Activated CD8-positive, alpha-beta memory T cell treated with anti-CD3 and anti-CD28 coated beads, Interleukin-2, amount 10 ng/mL, durations not matched to agents 7 days and 5 days (primary cell): Measurements from ENCODE around the gene UNC45A. TPM values are rescaled to one million over a fixed set of nuclear protein-coding genes. Genes with fewer than 3 reads are reported as not detected.

Source experiments
- ATAC-seq: fragments of 150-1000 bp; cut with Tn5 transposase; one replicate; pipeline ENCODE4 v1.10.0; 2021; ENCODE audit warnings: moderate library complexity
- CTCF ChIA-PET: fragments of 350-600 bp; sonication (Branson Sonifier 250); formaldehyde crosslinking; loops from one replicate; lab custom pipeline; 2021; ENCODE audit warnings: antibody characterized with exemption; lab: Charles Lee
- DNase-seq: peaks from one replicate; pipeline ENCODE4 v3.0.0-alpha.2; 2020
- H3K27ac Mint-ChIP-seq: one replicate; pipeline ENCODE4 v1.8.0; 2021; ENCODE audit warnings: mild to moderate bottlenecking, mixed read lengths
- H3K27me3 Mint-ChIP-seq: one replicate; pipeline ENCODE4 v1.8.0; 2021; ENCODE audit warnings: mixed read lengths
- H3K36me3 Mint-ChIP-seq: one replicate; pipeline ENCODE4 v1.8.0; 2021; ENCODE audit warnings: mild to moderate bottlenecking, mixed read lengths
- H3K4me1 Mint-ChIP-seq: one replicate; pipeline ENCODE4 v1.8.0; 2021; ENCODE audit warnings: mixed read lengths
- H3K4me3 Mint-ChIP-seq: one replicate; pipeline ENCODE4 v1.8.0; 2021; ENCODE audit warnings: mild to moderate bottlenecking, moderate library complexity, mixed read lengths
- H3K9me3 Mint-ChIP-seq: one replicate; pipeline ENCODE4 v1.8.0; 2022; ENCODE audit warnings: low read depth, mixed read lengths
- total RNA-seq, 2 experiments: library from RNA; stranded (reverse); gene quantifications; one replicate each; pipeline ENCODE4 v1.2.3, GENCODE V29; 2021

Gene UNC45A
- total RNA-seq, 2 experiments from 2014 or later = 76.3 to 84.4 TPM

DNA sequence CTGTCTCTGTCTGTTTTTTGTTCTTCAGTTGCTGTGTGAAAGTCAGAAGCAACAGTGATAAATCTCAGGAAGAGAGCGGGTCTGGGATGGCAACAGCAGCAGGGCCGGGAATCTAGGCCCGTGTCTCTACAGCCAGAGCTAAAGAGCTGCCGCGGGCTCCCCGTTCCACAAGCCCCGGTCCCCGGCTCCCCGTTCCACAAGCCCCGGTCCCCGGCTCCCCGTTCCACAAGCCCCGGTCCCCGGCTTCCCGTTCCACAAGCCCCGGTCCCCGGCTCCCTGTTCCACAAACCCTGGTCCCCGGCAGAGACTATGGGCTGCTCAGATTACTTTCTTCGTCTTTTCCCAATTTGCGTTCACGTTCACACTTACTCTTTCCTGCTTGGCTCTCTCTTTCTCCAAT is 39.1 kb downstream of the UNC45A start:
- Mint-ChIP-seq H3K9me3 (no peaks in the 10 kb centered on the region), H3K36me3 (peaks cover 63% of the 10 kb centered on the region), H3K4me1 (no peaks in the 10 kb centered on the region), H3K4me3 (no peak overlapping the region), H3K27ac (no peak overlapping the region), H3K27me3 (no peaks in the 10 kb centered on the region)
- DNase-seq (no peak), ATAC-seq (no peak)
- CTCF ChIA-PET = no interaction called here

DNA sequence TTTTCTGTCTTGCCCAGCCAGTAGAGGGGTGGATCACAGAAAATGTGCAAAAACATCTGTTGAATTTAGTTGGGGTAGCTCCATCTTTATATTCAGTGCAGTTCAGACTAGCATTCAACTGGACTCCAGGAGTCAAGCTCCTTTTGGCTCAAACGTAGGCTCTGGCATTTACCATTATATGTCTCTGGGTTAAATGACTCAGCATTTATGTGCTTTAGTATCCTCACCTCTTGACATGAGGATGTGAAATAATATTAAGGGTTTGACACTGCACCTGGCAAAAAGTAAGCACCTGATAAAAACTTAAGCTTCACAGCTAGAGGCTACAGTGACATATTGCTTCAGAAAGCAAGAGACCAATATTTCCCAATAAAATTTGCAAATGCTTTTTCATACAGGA is 44.5 kb downstream of the UNC45A start:
- Mint-ChIP-seq H3K9me3 (no peaks in the 10 kb centered on the region), H3K4me3 (no peak overlapping the region), H3K27ac (peak overlapping the region; percentile 45), H3K27me3 (no peaks in the 10 kb centered on the region), H3K4me1 (peaks cover 27% of the 10 kb centered on the region), H3K36me3 (peaks cover 77% of the 10 kb centered on the region)
- CTCF ChIA-PET = interaction anchor here (0.9 to 3.6 kb wide), 5 partner anchors 23 to 70 kb away, joined by 3 to 21 read pairs (median 4); no protein-coding TSS in a partner anchor
- DNase-seq (no peak), ATAC-seq (no peak)

DNA sequence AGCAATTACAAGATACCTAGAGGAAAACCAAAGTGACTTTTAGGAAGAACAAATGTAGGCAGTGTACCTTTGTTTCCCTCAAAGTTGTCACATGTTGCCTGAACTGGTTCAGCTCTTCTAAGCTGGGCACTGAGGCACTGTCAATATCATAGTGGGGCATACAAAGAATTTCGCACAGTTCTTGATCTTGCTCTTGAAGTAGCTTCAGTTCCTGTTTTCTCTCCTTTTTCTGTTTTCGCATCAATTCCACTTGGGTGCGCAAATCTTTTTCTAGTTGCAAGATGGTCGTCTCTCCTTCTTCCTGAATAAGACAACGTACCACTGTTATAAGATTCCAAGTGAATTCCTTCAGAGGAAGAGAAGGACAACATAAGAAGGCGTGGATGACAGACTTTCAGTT is 46.6 kb downstream of the UNC45A start:
- ATAC-seq = no peak

DNA sequence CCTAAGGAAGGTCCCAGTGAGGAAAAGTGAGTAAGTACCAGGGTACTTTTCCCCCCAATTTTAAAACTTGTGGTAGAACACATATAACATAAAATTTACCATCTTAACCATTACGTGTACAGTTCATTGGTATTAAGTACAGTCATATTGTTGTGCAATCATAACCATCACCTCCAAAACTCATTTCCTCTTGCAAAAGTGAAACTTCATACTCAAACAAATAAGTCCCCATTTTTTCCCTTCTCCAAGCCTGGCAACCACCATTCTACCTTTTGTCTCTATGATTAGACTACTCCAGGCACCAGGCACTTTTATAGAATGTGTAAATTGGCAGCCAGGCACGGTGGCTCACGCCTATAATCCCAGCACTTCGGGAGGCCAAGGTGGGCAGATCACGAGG is 47.0 kb downstream of the UNC45A start:
- Mint-ChIP-seq H3K9me3 (no peaks in the 10 kb centered on the region), H3K27me3 (no peaks in the 10 kb centered on the region), H3K4me1 (peaks cover 38% of the 10 kb centered on the region), H3K27ac (peak overlapping the region; percentile 34), H3K36me3 (peaks cover 74% of the 10 kb centered on the region), H3K4me3 (no peak overlapping the region)
- DNase-seq (no peak), ATAC-seq (peak; percentile 12)
- CTCF ChIA-PET = interaction anchor here (1.2 to 1.5 kb wide), 2 partner anchors 11 to 25 kb away, joined by 3 to 4 read pairs; no protein-coding TSS in a partner anchor

More for the DNA sequence above, 46.6 kb downstream of the UNC45A start:
- peaks cover 36% of the 10 kb centered on the region for H3K4me1 Mint-ChIP-seq
- CTCF ChIA-PET = interaction anchor here (0.5 to 1.3 kb wide), 4 partner anchors 17 to 51 kb away, joined by 3 to 4 read pairs (median 4); no protein-coding TSS in a partner anchor
- no peak for DNase-seq
- peak overlapping the region; percentile 4 for H3K27ac Mint-ChIP-seq
- H3K4me3 Mint-ChIP-seq = no peak overlapping the region
- H3K27me3 Mint-ChIP-seq = no peaks in the 10 kb centered on the region
- H3K36me3 Mint-ChIP-seq = peaks cover 73% of the 10 kb centered on the region
- no peaks in the 10 kb centered on the region for H3K9me3 Mint-ChIP-seq

DNA sequence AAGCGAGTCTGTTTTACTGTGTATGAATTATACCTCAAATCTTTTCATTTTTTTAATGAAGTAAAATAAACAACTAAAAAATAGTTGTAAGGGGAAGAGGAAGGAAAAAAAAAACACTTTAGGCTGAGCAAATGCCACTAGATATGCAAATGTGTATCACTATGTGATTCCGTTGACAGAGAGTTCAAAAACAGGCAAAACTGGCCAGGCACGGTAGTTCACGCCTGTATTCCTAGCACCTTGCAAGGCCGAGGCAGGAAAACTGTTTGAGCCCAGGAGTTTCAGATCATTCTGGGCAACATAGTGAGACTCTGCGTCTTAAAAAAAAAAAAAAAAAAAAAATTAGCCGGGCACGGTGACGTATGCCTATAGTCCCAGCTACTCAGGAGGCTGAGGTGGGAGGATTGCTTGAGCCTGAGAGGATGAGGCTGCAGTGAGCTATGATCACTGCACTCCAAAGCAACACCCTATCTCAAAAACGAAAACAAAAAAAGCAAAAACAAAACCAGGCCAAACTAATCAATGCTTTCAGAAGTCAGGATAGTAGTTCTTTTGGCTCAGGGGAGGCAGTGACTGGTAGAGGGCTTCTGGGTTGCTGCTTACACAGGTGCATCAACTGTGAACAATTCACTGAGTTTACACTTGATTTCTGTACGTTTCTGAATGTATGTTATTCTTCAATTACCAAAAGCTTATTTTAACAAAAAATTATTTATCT is 51.9 kb downstream of the UNC45A start:
- Mint-ChIP-seq H3K27me3 (no peaks in the 10 kb centered on the region), H3K9me3 (no peaks in the 10 kb centered on the region), H3K4me1 (peaks cover 63% of the 10 kb centered on the region), H3K4me3 (no peak overlapping the region), H3K36me3 (peaks cover 49% of the 10 kb centered on the region), H3K27ac (no peak overlapping the region)
- DNase-seq (no peak), ATAC-seq (peak; percentile 50)
- CTCF ChIA-PET = interaction anchor here (0.8 to 2.3 kb wide), 7 partner anchors 10 to 46 kb away, joined by 3 to 15 read pairs (median 4); no protein-coding TSS in a partner anchor

DNA sequence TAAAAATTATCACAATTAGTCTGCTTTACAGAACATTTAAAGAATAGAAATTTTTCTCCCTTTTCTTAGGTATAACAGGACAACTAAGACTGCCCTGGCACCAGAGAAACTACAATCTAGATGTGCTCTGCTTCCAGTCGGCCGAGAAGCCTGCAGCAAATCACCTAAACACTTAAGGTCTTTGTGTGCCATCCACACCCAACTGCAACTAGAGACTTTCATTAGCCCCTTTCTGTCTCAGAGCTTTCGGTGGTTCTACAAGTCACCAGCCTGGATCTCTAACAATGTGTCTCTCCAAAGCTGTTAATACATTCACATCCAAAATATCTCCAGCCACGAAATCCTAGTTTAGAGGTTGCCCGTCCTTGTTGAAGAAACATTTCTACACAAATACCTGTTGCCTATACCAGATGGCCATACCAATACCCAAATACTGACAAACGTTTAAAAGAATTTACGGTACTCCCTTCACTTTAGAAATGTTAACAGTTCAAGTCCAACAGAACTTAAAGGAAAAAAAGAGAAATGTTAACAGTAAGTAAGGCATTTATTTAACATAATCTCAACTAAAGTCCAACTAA is 52.6 kb downstream of the UNC45A start:
- DNase-seq (no peak), ATAC-seq (no peak)
- no peaks in the 10 kb centered on the region for H3K9me3 Mint-ChIP-seq
- H3K4me3 Mint-ChIP-seq = no peak overlapping the region
- H3K27me3 Mint-ChIP-seq = no peaks in the 10 kb centered on the region
- H3K4me1 Mint-ChIP-seq = peaks cover 64% of the 10 kb centered on the region
- CTCF ChIA-PET = interaction anchor here (0.8 to 2.3 kb wide), 6 partner anchors 9 to 45 kb away, joined by 3 to 15 read pairs (median 4); no protein-coding TSS in a partner anchor
- peak overlapping the region; percentile 9 for H3K27ac Mint-ChIP-seq
- peaks cover 48% of the 10 kb centered on the region for H3K36me3 Mint-ChIP-seq

DNA sequence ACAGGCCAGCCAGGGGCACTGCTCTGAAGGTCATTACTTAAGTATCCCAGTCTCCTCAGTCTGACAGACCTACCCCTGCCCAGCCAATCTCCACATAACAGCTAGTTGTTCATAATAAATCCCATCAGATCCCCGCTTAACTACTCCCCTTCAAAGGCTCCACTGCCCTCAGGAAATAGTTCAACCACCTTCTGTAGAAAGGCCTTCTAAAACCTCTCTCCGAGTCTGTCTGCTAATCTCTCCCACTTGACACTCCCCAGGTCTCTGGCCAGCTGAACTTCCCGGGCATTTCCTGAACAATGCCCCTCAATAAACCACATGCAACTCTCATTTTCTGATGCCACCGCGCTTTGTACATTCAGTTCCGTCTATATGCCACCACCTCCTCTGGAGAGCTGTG is 53.2 kb downstream of the UNC45A start:
- H3K4me1 Mint-ChIP-seq = peaks cover 64% of the 10 kb centered on the region
- peaks cover 46% of the 10 kb centered on the region for H3K36me3 Mint-ChIP-seq

DNA sequence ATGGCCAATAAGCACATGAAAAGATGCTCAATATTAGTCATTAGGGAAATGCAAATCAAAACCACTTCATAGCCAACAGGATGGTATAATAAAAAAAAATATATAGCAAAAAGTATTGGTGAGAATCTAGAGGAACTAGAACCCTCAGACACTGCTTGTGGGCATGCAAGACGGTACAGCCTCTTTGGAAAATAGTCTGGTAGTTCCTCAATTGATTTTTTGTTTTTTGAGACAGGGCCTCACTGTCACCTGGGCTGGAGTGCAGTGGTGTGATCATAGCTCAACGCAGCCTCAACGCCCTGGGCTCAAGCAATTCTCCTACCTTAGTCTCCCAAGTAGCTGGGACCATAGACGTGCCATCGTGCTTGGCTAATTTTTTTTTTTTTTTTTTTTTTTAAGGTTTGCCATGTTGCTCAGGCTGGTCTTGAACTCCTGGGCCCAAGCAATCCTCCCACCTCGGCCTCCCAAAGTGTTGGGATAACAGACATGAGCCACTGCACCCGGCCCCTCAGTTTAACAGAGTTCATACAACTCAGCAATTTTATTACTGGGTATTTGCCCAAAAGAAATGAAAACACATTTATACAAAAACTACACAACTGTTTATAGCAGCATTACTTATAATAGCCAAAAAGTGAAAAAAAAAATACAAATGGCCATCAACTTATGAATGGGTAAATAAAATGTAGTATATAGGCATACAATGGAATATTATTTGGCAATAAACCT is 54.1 kb downstream of the UNC45A start:
- Mint-ChIP-seq H3K36me3 (peaks cover 42% of the 10 kb centered on the region), H3K9me3 (no peaks in the 10 kb centered on the region), H3K27ac (no peak overlapping the region), H3K27me3 (no peaks in the 10 kb centered on the region), H3K4me1 (peaks cover 59% of the 10 kb centered on the region), H3K4me3 (no peak overlapping the region)
- DNase-seq (no peak), ATAC-seq (no peak)
- CTCF ChIA-PET = no interaction called here

More for the DNA sequence above, 53.2 kb downstream of the UNC45A start:
- DNase-seq (no peak), ATAC-seq (no peak)
- peak overlapping the region; percentile 34 for H3K27ac Mint-ChIP-seq
- no peak overlapping the region for H3K4me3 Mint-ChIP-seq
- H3K9me3 Mint-ChIP-seq = no peaks in the 10 kb centered on the region
- no peaks in the 10 kb centered on the region for H3K27me3 Mint-ChIP-seq
- CTCF ChIA-PET = interaction anchor here (0.9 to 2.3 kb wide), 5 partner anchors 9 to 42 kb away, joined by 3 to 15 read pairs (median 4); no protein-coding TSS in a partner anchor

DNA sequence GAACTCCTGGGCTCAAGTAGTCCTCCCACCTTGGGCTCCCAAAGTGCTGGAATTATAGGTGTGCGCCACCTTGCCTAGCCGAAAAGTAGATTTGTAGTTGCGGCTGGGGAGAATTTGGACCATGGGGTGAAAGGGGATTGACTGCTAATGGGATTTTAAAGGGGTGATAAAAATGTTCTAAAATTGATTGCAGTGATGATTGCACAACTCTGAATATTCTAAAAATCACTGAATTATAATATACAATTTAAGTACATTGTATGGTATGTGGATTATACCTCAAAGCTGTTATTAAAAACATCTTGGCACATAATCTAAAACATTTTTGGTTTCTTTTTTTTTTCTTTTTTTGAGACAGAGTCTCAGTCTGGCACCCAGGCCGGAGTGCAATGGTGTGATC is 55.4 kb downstream of the UNC45A start:
- H3K4me3 Mint-ChIP-seq = no peak overlapping the region
- DNase-seq = no peak
- ATAC-seq = no peak
- peaks cover 54% of the 10 kb centered on the region for H3K4me1 Mint-ChIP-seq
- no peak overlapping the region for H3K27ac Mint-ChIP-seq
- CTCF ChIA-PET = interaction anchor here (0.6 to 1.6 kb wide), 3 partner anchors 34 to 1752 kb away, joined by 3 to 4 read pairs (median 3); no protein-coding TSS in a partner anchor
- H3K36me3 Mint-ChIP-seq = peaks cover 37% of the 10 kb centered on the region
- no peaks in the 10 kb centered on the region for H3K27me3 Mint-ChIP-seq
- H3K9me3 Mint-ChIP-seq = no peaks in the 10 kb centered on the region

DNA sequence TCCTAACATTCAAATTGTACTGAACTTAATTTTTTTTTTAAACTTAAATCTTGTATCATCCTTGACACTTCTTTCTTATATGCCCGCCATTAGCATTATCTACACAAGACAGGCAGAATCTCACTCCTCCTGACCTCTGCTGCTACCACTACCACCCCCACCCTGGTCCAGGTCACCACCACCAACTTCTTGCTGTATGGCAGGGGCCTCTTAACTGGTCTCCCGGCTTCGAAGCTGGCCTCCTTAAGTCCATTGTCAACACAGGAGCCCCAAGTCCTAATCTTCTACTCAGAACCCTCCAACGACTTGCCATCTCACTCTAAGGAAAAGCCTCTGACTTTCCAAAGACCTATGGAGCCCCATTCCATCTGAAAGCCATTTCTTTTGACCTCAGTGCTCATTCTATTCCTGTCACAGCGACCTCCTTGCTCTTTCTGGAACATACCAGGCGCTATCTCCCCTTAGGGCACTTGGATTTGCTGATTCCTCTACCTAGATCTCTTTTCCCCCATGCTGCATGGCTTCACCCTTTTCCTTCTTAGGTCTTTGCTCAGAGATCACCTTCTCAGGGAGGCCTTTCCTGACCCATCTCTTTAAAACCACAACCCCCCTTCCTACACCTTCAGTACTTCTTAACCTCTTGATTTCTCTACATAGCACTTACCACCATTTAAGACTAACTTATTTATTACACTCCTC is 56.7 kb downstream of the UNC45A start:
- peaks cover 57% of the 10 kb centered on the region for H3K4me1 Mint-ChIP-seq
- no peaks in the 10 kb centered on the region for H3K27me3 Mint-ChIP-seq
- ATAC-seq (no peak), DNase-seq (no peak)
- H3K36me3 Mint-ChIP-seq = peaks cover 30% of the 10 kb centered on the region
- peak overlapping the region; percentile 19 for H3K27ac Mint-ChIP-seq
- peak overlapping the region; percentile 6 for H3K4me3 Mint-ChIP-seq
- CTCF ChIA-PET = interaction anchor here (1.6 kb wide), 1 partner anchor 41 kb away, joined by 4 read pairs; no protein-coding TSS in a partner anchor
- H3K9me3 Mint-ChIP-seq = no peaks in the 10 kb centered on the region

DNA sequence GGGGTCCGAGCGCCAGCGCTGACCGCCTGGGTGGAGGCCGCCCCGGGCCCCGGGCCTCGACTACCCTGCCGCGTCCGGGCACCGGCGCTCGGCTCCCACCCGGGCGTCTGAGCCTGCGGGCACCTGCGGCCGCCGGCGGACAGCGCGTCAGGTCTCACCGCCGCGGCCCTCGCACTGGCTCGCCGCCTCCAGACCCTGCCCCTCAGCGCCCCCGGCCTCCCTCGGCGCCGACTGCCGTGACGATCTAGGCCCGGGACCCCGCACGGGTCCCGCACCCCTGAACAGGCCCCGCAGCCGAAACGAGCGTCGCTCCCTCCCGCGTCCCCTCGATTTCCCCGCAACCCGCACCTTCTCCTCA is 59.0 kb downstream of the UNC45A start:
- DNase-seq (peak; percentile 43), ATAC-seq (peak; percentile 10)
- Mint-ChIP-seq H3K4me3 (peak overlapping the region; percentile 98), H3K27me3 (no peaks in the 10 kb centered on the region), H3K27ac (peak overlapping the region; percentile 100), H3K4me1 (peaks cover 39% of the 10 kb centered on the region), H3K9me3 (no peaks in the 10 kb centered on the region), H3K36me3 (peaks cover 37% of the 10 kb centered on the region)
- CTCF ChIA-PET = interaction anchor here (1.4 to 1.8 kb wide), 3 partner anchors 38 to 39 kb away, joined by 3 to 6 read pairs (median 4); partner anchors contain the start of gene RCCD1

DNA sequence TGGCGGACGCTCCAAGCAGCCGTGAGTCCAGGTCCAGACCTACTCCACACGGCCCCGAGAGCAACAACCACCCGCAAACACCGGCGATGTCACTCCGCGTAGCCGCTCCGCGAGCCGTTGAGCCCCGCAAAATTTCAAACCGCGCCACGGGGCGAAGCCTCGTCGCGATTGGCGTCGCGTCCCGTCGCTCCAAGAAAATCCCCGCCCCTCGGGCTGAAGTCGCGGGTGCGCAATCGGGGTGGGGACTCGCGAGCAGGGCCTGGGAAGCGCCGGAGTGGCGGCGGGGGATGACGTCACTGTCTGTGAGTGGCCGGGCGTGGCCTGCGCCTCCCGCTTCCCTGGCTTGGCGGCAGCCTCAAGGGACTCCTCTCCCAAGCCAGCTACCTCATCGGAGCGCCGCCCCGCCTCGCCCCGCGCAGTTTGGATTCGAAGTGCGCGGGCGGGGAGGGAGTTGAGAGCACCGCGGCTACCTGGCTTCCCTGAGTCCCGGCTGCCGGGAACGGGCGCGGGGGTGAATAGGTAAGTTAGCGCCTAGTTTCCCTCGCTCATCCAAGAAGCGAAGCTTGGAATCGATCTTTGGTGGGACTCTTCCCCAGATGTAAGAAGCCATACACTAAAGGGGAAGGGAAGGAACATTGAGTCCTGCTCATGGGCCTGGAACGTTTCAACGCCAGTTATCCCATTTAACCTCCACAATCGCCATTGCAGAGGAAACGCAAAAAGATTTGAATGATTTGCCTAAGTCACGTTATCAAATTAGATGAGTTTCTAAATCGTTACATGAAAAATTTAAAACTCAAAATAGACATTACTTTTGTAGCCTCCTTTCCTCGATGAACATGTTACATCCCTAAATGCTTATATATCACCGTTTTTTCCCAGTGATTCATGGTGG is 59.6 kb downstream of the UNC45A start, which contains the start of gene PRC1:
Gene PRC1 (minus strand): TSS at position 119 of the 895 bp plus-strand sequence. CDS start 118 bp downstream, at position 1.
- Mint-ChIP-seq H3K4me3 (peak within 1 kb of the TSS; percentile 98), H3K27ac (peak within 1 kb of the TSS; percentile 100), H3K27me3 (no peaks in the 10 kb centered on the region), H3K36me3 (peaks cover 40% of the 10 kb centered on the region), H3K4me1 (peaks cover 34% of the 10 kb centered on the region), H3K9me3 (no peaks in the 10 kb centered on the region)
- CTCF ChIA-PET = interaction anchor here (0.8 to 1.5 kb wide), 2 partner anchors 38 to 39 kb away, joined by 3 to 4 read pairs; no protein-coding TSS in a partner anchor
- peak; percentile 99 for ATAC-seq
- peak; percentile 99 for DNase-seq
